SK-N-SH treated with all-trans-retinoic acid at 6 μM for 48 hours (cell line): ENCODE measurements around the gene MOGAT3.

Source experiments
- CREB5 ChIP-seq: fragments of 250-450 bp; sonication (Bioruptor Pico); IDR thresholded peaks from 2 replicates; pipeline ENCODE4 v1.5.1; 2020; ENCODE audit warnings: low read depth, mild to moderate bottlenecking, moderate library complexity
- CSRNP3 ChIP-seq: fragments of 250-450 bp; sonication (Bioruptor Pico); IDR thresholded peaks from 2 replicates; pipeline ENCODE4 v1.5.1; 2021; ENCODE audit warnings: mild to moderate bottlenecking, moderate library complexity
- OSR1 ChIP-seq: fragments of 250-450 bp; sonication (Bioruptor Pico); IDR thresholded peaks from 2 replicates; pipeline ENCODE4 v1.8.0; 2022; ENCODE audit warnings: moderate library complexity, mild to moderate bottlenecking, inconsistent platforms
- PATZ1 ChIP-seq: fragments of 250-450 bp; sonication (Bioruptor Pico); IDR thresholded peaks from 2 replicates; pipeline ENCODE4 v1.8.0; 2020; ENCODE audit warnings: mild to moderate bottlenecking, moderate library complexity, borderline replicate concordance

GRCh38 chr7:101238226-101239182 is 37.7 kb upstream of the MOGAT3 start:
- no peak for TF ChIP-seq OSR1
- no peak for TF ChIP-seq CSRNP3
- no peak for TF ChIP-seq CREB5
- TF ChIP-seq PATZ1 (CRISPR knock-in tag): no peak
